Measurements from ENCODE around the gene PADI6. TPM values are rescaled to one million over a fixed set of nuclear protein-coding genes. Genes with fewer than 3 reads are reported as not detected.
"Not testable (repeated sequence)": the region's sequence is repeated elsewhere in the genome, so short reads cannot be mapped to it uniquely, and the experiment has no call there.

Gene PADI6
- total RNA-seq, 1 donor from 2014 or later = not detected

GRCh38 chr1:17397910-17398695 is 26.1 kb downstream of the PADI6 start:
- DNase-seq (ENCODE audit: low spot score) = no peak

GRCh38 chr1:17400725-17401341 is 28.8 kb downstream of the PADI6 start:
- no peak for ATAC-seq
- DNase-seq (ENCODE audit: low spot score) = no peak
- intact Hi-C loops (cut with DNase I) = loop anchor here (10.0 kb wide), 1 partner anchor 266 kb away; no protein-coding TSS in a partner anchor

More at GRCh38 chr1:17397910-17398695, 26.1 kb downstream of the PADI6 start:
- ATAC-seq = no peak
- intact Hi-C loops (cut with DNase I) = no loop called here

- DNase-seq (ENCODE audit: low spot score) (no peak), ATAC-seq (no peak)
- intact Hi-C loops (cut with DNase I) = loop anchor here (10.0 kb wide), 1 partner anchor 267 kb away; no protein-coding TSS in a partner anchor
Observed at GRCh38 chr1:17401841-17402240, 29.8 kb downstream of the PADI6 start.

GRCh38 chr1:17403081-17403480 is 31.1 kb downstream of the PADI6 start:
- intact Hi-C loops (cut with DNase I) = loop anchor here (10.0 kb wide), 1 partner anchor 268 kb away; no protein-coding TSS in a partner anchor
- ATAC-seq = no peak
- no peak for DNase-seq (ENCODE audit: low spot score)

- intact Hi-C loops (cut with DNase I) = loop anchor here (10.0 kb wide), 1 partner anchor 269 kb away; no protein-coding TSS in a partner anchor
- DNase-seq (ENCODE audit: low spot score) (no peak), ATAC-seq (no peak)
Observed at GRCh38 chr1:17404034-17404684, 32.2 kb downstream of the PADI6 start.

- no peak for DNase-seq (ENCODE audit: low spot score)
- ATAC-seq = no peak
- intact Hi-C loops (cut with DNase I) = loop anchor here (10.0 kb wide), 1 partner anchor 270 kb away; no protein-coding TSS in a partner anchor
Observed at GRCh38 chr1:17404820-17405219, 32.8 kb downstream of the PADI6 start.

GRCh38 chr1:17405898-17406759 is 34.1 kb downstream of the PADI6 start:
- DNase-seq (ENCODE audit: low spot score) = peak; percentile 75
- ATAC-seq = peak; percentile 89
- intact Hi-C loops (cut with DNase I) = loop anchor here (10.0 kb wide), 1 partner anchor 271 kb away; no protein-coding TSS in a partner anchor

- DNase-seq (ENCODE audit: low spot score); ATAC-seq: not testable (repeated sequence)
- intact Hi-C loops (cut with DNase I) = loop anchor here (10.0 kb wide), 1 partner anchor 272 kb away; no protein-coding TSS in a partner anchor
Observed at GRCh38 chr1:17406760-17407475, 34.9 kb downstream of the PADI6 start.

GRCh38 chr1:17407786-17408514 is 36.0 kb downstream of the PADI6 start:
- ATAC-seq; DNase-seq (ENCODE audit: low spot score): not testable (repeated sequence)
- intact Hi-C loops (cut with DNase I) = loop anchor here (10.0 kb wide), 1 partner anchor 273 kb away; no protein-coding TSS in a partner anchor

- intact Hi-C loops (cut with DNase I) = loop anchor here (10.0 kb wide), 1 partner anchor 275 kb away; no protein-coding TSS in a partner anchor
- no peak for ATAC-seq
Observed at GRCh38 chr1:17409391-17409811, 37.4 kb downstream of the PADI6 start.

GRCh38 chr1:17412093-17412870 is 40.3 kb downstream of the PADI6 start:
- ATAC-seq = no peak
- intact Hi-C loops (cut with DNase I) = no loop called here
- no peak for DNase-seq (ENCODE audit: low spot score)

More at GRCh38 chr1:17409391-17409811, 37.4 kb downstream of the PADI6 start:
- no peak for DNase-seq (ENCODE audit: low spot score)

GRCh38 chr1:17414022-17414421 is 42.0 kb downstream of the PADI6 start:
- DNase-seq (ENCODE audit: low spot score) (no peak), ATAC-seq (no peak)
- intact Hi-C loops (cut with DNase I) = no loop called here

- intact Hi-C loops (cut with DNase I) = no loop called here
- ATAC-seq (no peak), DNase-seq (ENCODE audit: low spot score) (no peak)
Observed at GRCh38 chr1:17416389-17416788, 44.4 kb downstream of the PADI6 start.

GRCh38 chr1:17419626-17420328 is 47.8 kb downstream of the PADI6 start:
- peak; percentile 83 for DNase-seq (ENCODE audit: low spot score)

GRCh38 chr1:17420391-17420918 is 48.5 kb downstream of the PADI6 start:
- no peak for ATAC-seq
- DNase-seq (ENCODE audit: low spot score) = no peak
- intact Hi-C loops (cut with DNase I) = no loop called here

More at GRCh38 chr1:17419626-17420328, 47.8 kb downstream of the PADI6 start:
- peak; percentile 88 for ATAC-seq
- intact Hi-C loops (cut with DNase I) = no loop called here

All from sciatic nerve (tissue), 2 donors.